Measurements from ENCODE around the gene PEX14.

DNA sequence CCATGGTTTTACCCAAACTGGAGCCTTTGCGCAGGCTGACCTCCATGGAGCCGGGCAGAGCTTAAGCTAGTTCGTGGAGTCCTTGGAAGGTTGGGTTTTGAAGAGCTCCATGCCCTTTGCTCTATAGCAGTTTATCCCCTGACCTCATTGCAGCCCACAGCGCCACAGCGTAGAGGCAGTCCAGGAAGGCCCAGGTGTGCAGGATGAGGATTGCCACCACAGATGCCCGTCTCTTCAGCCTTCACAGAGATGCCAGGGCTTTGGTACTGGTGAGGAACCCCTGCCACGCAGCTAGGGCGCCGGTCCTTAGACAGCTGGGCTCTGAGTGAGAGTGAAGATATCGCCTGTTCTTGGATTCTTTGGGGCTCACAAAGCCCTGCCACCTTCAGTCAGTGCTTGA is 138.6 kb downstream of the PEX14 start:
- TF ChIP-seq, protein P1, sequence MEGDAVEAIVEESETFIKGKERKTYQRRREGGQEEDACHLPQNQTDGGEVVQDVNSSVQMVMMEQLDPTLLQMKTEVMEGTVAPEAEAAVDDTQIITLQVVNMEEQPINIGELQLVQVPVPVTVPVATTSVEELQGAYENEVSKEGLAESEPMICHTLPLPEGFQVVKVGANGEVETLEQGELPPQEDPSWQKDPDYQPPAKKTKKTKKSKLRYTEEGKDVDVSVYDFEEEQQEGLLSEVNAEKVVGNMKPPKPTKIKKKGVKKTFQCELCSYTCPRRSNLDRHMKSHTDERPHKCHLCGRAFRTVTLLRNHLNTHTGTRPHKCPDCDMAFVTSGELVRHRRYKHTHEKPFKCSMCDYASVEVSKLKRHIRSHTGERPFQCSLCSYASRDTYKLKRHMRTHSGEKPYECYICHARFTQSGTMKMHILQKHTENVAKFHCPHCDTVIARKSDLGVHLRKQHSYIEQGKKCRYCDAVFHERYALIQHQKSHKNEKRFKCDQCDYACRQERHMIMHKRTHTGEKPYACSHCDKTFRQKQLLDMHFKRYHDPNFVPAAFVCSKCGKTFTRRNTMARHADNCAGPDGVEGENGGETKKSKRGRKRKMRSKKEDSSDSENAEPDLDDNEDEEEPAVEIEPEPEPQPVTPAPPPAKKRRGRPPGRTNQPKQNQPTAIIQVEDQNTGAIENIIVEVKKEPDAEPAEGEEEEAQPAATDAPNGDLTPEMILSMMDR (IDR thresholded peaks at IDR 0.05; ENCODE audit: low read depth, low read length), result no peak
- TF ChIP-seq, protein P2, sequence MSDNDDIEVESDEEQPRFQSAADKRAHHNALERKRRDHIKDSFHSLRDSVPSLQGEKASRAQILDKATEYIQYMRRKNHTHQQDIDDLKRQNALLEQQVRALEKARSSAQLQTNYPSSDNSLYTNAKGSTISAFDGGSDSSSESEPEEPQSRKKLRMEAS (IDR thresholded peaks at IDR 0.05; ENCODE audit: low read depth, low read length), result no peak
- TF ChIP-seq POLR2A (IDR thresholded peaks at IDR 0.05; ENCODE audit: extremely low read depth, insufficient read length), result no peak
